ENCODE data around the gene PALLD.

Gene PALLD

DNA sequence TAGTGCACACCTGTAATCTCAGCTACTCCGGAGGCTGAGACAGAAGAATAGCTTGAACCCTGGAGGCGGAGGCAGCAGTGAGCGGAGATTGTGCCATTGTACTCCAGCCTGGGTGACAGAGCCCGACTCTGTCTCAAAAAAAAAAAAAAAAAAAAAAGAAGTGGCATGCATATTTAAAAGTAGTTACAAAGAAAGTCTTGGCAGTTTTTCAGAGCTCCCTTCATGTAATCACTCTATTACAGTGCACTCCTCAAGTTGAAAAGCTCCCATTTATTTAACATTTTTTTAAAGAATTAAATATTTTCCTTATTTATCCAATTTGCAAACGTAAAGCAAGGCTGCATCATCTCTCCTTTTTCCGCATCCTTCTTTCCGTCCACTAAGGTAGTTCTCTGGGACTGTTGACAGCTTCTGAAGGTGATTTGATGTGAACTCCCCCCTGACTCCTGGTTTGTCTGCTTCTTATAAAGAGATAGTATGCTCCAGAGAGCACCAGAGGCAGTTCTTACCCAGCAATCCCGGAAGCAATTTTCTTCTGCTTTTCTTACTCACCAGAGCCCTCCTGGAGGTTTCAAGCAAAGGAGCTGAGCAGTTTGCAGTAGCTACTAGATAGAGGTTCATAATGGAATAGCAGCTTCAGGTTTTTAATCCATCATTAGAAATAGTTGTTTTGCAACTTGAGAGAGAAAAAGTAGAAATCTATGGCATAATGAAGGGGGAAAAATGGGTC lies 151.0 kb downstream of the PALLD start:
- DNase-seq (ENCODE audit: low spot score): no peak

DNA sequence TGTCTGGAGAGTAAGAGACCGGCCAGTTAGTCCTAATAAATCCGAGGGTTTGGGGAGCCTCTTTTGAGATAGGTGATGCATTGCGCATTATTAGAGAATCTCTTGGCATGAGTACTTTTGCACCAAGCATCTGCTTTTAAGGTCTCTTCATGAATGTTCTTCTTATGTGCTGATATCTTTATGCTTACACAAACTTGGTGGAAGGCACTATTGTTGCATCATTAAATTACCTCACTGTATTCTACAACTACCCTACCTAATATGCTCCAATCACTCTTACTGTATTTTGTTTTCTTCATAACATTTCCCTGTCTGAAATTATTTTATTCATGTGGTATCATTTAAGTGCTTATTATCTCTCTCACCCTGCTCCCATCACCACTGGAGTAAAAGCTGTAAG lies 151.6 kb downstream of the PALLD start:
- DNase-seq (ENCODE audit: low spot score): no peak

GRCh38 chr4:168648929-168649328 lies 152.1 kb downstream of the PALLD start:
- no peak for DNase-seq (ENCODE audit: low spot score)

GRCh38 chr4:168651374-168651773 lies 154.5 kb downstream of the PALLD start:
- DNase-seq (ENCODE audit: low spot score): no peak

GRCh38 chr4:168651864-168652263 lies 155.0 kb downstream of the PALLD start:
- DNase-seq (ENCODE audit: low spot score): no peak

DNA sequence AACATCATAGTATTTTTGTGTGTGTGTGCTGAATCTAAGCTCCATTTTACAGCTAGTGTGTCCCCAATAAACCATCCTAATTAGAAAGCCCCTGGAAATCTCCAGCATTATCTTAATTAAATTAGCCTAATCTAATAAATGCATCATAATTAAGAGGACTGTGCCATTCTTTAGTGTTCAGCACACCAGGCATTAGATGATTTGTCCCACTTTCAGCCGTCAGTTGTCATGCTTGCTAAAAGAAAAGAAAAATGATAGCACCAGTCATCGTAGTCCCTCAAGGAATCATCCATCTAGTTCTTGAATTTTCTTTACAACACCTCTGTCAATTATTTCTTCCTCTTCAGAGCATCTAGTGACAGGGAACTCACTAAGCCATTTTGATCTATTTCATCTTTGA lies 155.9 kb downstream of the PALLD start:
- no peak for DNase-seq (ENCODE audit: low spot score)

DNA sequence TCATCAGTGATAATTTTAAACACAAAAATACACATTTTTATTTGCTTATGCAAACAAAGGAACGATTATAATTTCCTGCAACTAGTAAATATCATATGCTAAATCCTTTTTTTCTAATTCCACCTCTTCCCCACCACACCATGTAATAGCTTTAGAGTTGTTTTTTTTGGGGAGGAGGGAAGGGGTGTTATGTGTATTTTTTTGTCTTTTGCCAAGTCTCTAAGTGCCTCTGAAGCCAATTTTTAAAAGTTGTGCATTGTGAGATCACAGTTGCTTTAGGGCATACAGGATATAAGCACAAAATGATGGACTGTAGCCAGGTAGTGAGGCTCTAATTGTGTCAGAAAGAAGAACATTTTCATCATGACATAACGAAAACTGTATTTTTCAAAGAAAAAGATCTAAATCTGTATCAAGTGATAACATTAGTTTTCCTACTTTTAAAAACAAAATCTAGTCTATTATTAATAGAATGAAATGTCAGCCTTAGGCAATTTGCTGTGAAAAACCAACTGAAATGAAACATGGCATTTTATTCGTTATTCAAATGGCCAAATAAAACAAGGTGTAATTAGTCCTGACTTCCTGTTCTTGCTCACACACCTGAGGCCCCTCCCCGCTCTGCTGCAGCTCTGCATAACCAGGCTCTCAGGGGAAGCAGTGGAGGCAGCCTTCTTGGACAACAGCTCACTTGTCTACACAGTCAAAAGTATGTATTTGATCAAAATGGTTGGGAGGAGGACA lies 157.4 kb downstream of the PALLD start:
- DNase-seq (ENCODE audit: low spot score): no peak

DNA sequence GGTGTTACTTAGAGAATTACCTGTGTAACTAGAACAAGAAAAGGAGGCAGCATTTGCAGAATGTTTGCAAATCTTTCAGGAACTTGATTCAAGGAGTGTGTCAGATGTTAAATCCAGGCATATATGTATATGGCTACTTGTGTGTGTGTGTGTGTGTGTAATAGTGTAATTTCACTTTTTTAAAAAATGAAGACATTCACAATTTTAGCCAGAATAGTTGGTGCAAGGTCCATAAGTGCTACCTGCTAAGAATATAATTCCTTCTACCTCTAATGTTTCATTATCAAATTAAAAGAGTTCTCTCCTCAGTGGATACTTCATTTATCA lies 158.0 kb downstream of the PALLD start:
- no peak for DNase-seq (ENCODE audit: low spot score)

- no peak for DNase-seq (ENCODE audit: low spot score)
Measured at GRCh38 chr4:168655182-168655581, 158.3 kb downstream of the PALLD start.

GRCh38 chr4:168656055-168656660 lies 159.3 kb downstream of the PALLD start:
- no peak for DNase-seq (ENCODE audit: low spot score)

GRCh38 chr4:168656946-168657473 lies 160.2 kb downstream of the PALLD start:
- no peak for DNase-seq (ENCODE audit: low spot score)

GRCh38 chr4:168658751-168659150 lies 161.9 kb downstream of the PALLD start:
- DNase-seq (ENCODE audit: low spot score): no peak

DNA sequence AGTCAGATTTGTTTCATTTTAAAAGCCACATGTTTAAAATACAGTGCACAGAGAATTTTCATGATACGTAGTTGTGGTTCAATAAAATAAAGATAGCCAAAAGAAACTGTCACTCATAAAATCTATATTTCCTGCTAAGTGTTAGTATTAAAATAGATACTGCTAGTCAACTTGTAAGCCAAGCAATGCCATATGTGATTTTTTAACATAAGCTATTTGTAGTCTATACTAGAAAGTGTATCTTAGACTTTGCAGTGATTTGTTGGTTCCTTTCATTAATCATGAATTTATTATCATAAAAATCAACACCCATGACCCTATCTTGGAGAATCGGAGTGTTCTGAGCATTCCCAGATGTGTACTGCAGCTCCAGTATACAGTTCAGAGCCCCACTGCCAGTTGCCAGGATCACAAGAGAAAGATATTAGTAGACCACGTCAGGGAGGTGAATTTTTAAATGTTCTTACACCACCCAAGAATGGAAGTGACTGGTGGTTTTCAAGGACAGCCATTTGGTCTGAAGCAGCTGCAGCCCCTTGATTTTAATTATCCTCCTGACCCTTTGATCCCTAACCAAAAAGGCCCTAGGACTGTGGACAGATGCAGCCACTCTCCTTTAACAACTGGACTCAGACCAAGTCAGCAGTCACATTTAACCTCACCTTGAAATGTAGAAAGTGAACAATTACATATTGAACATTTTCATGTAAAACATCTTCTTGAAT lies 163.1 kb downstream of the PALLD start:
- no peak for DNase-seq (ENCODE audit: low spot score)

GRCh38 chr4:168662297-168662984 lies 165.6 kb downstream of the PALLD start:
- no peak for DNase-seq (ENCODE audit: low spot score)

DNA sequence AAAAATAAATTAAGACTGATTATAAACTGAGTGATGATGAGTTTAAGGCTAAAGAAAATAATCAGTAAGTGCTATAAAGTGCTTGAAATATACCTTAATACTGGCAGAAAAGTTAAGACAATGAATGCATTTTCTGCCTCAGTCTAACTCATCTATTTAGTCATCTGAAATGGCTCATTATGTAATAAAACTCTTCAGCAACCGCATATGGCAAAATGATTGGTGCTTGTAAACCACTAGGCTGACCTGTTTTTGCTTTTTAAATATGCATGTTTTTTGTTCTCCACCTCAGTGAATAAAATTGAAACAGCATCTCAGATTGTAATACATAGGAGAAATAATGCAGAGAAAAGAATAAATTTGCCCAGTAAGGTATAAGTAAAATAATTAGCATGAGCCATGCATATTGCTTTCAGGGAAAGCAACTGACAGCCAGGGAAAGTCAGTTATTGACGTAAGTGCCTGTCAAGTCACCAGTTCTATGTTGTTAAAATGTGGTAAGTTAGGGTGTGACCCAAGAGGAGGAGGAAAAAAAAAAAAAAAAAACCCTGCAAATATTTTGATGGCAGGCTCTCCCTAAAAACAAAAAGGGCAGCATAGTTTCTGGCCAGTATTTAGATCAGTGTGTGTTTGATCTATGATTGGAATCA lies 167.5 kb downstream of the PALLD start:
- DNase-seq (ENCODE audit: low spot score): no peak

DNA sequence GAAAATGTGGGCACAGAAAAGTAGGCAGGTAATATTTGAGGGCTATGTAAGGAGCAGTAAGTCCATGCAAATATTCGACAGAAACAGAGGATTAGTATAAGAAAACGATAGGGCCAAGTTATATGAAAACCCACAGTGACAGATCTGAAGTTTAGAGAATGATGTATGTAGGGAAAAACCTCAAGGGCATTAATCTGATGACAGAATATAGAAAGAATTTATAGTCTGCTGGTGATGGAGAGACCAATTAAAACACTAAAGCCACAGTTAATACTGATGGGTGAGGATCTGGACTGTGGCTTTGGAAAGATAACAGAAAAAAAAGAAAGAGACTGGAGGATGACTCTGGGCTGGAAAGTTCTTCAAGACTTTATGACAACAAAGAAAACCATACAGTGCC lies 169.7 kb downstream of the PALLD start:
- DNase-seq (ENCODE audit: low spot score): no peak

DNA sequence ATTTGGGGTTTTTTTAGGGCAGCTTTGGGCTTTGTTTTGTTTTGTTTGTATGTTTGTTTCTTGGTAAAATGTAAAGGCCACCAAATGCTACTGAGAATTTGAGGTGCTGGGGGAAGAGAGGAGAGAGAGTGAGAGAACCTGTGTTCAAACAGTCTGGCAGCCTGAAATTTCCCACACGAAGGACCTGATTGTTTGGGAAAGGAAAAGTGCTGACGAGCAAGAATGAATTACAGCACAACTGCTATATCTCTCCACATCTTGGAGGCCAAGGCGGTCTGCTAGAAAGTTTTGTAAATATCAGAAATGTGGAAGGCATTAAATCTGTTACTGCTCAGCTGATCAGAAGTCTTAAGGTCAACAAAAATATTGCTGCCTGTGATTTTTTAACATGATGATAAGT lies 170.5 kb downstream of the PALLD start:
- no peak for DNase-seq (ENCODE audit: low spot score)

DNA sequence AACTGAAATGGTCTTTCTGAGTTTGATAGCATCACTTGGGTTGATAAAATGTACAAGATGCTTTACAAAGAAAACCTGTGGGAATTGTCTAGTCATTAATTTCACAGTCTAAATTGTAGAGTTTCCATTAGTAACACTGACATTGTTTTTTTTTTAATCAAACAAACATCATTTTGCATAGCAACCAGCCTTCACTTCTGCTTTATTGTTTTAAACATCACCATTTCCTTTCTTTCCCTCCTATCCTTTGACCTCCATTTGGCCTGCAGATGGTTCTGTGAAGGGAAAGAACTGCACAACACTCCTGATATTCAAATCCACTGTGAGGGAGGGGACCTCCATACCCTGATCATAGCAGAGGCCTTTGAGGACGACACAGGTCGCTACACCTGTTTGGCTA lies 171.1 kb downstream of the PALLD start:
- no peak for DNase-seq (ENCODE audit: low spot score)

- no peak for DNase-seq (ENCODE audit: low spot score)
Measured at GRCh38 chr4:168673476-168673875, 176.6 kb downstream of the PALLD start.

DNA sequence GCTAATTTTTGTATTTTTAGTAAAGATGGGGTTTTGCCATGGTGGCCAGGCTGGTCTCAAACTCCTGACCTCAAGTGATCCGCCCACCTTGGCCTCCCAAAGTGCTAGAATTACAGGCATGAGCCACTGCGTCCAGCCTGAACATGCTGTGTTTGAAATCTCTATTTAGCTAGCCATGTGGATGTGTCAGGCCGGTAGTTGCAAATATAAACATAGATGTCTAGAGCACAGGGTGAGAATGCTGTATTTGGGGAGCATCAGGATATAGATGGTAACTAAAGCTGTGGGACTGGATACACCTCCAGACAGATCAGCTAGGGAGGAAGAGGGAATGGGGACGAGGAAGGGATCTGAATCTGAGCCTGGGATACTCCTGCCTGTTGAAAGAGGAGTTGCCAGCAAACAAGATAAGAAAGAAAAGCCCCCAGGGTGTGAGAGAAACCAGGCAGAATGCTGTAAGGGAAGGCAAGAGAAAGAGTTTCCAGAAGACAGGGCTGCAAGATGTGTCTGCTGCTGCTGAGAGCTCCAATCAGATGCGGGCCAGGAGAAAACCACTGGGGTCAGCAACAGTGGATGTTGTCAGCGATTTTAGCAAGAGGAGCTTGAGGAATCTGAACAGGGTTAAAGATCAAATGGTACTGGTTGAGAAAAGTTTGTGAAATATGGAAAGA lies 177.4 kb downstream of the PALLD start:
- DNase-seq (ENCODE audit: low spot score): no peak

DNA sequence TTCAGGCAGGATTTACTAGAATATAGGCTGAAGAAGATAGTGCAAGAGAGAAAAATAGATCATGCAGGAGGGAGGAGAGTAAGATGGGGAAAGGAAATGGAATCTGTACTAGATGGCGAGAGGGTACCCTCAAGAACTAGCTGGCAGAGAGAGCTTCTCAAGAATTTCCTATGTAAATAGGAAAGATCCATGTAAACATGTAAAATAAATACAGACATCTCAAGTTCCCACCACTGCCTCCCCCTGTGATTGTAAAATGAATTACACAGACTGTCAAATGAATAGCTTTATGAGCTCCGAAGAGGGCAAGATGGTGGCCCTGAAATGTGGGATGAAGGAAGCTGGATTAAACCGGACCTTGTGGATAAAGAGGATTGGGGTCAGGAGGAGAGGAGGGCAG lies 178.0 kb downstream of the PALLD start:
- no peak for DNase-seq (ENCODE audit: low spot score)

Data from globus pallidus (tissue), 1 donor.